Natural killer cell (primary cell): Measurements from ENCODE around the gene ABCA3. TPM values are rescaled to one million over a fixed set of nuclear protein-coding genes. Genes with fewer than 3 reads are reported as not detected.
A peak's percentile ranks its signal among the peaks of the same experiment; 100 is the strongest.

Experiments used
- ATAC-seq, 3 donors: fragments of 150-1000 bp in 2 of 3; fragments of 200-7000 bp in 1 of 3; cut with Tn5 transposase; 1 replicate in 1 of 3; 2 replicates in 2 of 3; pipeline ENCODE4 v1.10.0; 2021; ENCODE audit warnings: mild to moderate bottlenecking in 2 of 3, moderate library complexity in 2 of 3
- DNase-seq, 2 donors: peaks; one replicate each; pipeline versions ENCODE4 v3.0.0 to v3.0.0-alpha.2; 2013 to 2021; ENCODE audit warnings: mixed read lengths in 1 of 2
- H3K27ac ChIP-seq: one replicate; pipeline ENCODE4 v1.5.1; 2013; ENCODE audit warnings: mild to moderate bottlenecking, low read length
- H3K27me3 ChIP-seq: one replicate; pipeline ENCODE4 v1.6.1; 2013; ENCODE audit warnings: low read length; ENCODE audit not compliant: control insufficient read depth, insufficient read depth
- H3K36me3 ChIP-seq: one replicate; pipeline ENCODE4 v1.6.1; 2013; ENCODE audit warnings: low read length; ENCODE audit not compliant: control insufficient read depth, insufficient read depth
- H3K4me1 ChIP-seq: one replicate; pipeline ENCODE4 v1.6.1; 2013; ENCODE audit warnings: low read length; ENCODE audit not compliant: control insufficient read depth, insufficient read depth
- H3K4me3 ChIP-seq: one replicate; pipeline ENCODE4 v1.5.1; 2013; ENCODE audit warnings: low read length
- H3K9me3 ChIP-seq: one replicate; pipeline ENCODE4 v1.6.1; 2013; ENCODE audit warnings: low read length; ENCODE audit not compliant: control insufficient read depth, insufficient read depth
- H3K27ac Mint-ChIP-seq, 2 donors: one replicate each; pipeline ENCODE4 v1.8.0; 2022; ENCODE audit warnings: mild to moderate bottlenecking in 2 of 2, mixed read lengths in 2 of 2, moderate library complexity in 1 of 2
- H3K27me3 Mint-ChIP-seq, 2 donors: one replicate each; pipeline ENCODE4 v1.8.0; 2022; ENCODE audit warnings: low read depth in 2 of 2, mixed read lengths in 2 of 2
- H3K36me3 Mint-ChIP-seq: one replicate; pipeline ENCODE4 v1.8.0; 2022; ENCODE audit warnings: mixed read lengths
- H3K4me1 Mint-ChIP-seq, 2 donors: one replicate each; pipeline ENCODE4 v1.8.0; 2022; ENCODE audit warnings: mixed read lengths in 2 of 2
- H3K4me3 Mint-ChIP-seq: one replicate; pipeline ENCODE4 v1.8.0; 2022; ENCODE audit warnings: mild to moderate bottlenecking, moderate library complexity, mixed read lengths
- H3K9me3 Mint-ChIP-seq, 2 donors: one replicate each; pipeline ENCODE4 v1.8.0; 2022; ENCODE audit warnings: mixed read lengths in 2 of 2
- WGBS: methylation state at CpG from one replicate; pipeline ENCODE4 v1.1.7; 2013; ENCODE audit warnings: missing lambda C conversion rate; ENCODE audit not compliant: insufficient coverage; 5-methylcytosine and 5-hydroxymethylcytosine counted together
- intact Hi-C: fragments of 100-400 bp; cut with micrococcal nuclease; formaldehyde crosslinking; loops from one replicate; pipeline ENCODE4 v1.14.2; 2022
- total RNA-seq, 4 donors: library from RNA; stranded (reverse); fragments of 120-200 nt in 1 of 4; gene quantifications; one replicate each; pipeline versions ENCODE4 v1.2.3 to v1.2.4, GENCODE V29; 2013 to 2022
- TF ChIP-seq, protein P1 (sequence below): fragments of 200-600 bp; IDR thresholded peaks from one replicate; pipeline ENCODE4 v1.8.0; 2022; ENCODE audit warnings: antibody characterized with exemption

The ABCA3 gene
- total RNA-seq, 3 donors from 2014 or later (not counting 1 experiment from before 2014, with no cell fraction given), result 12.2 to 17.5 (median 16.6) TPM

DNA sequence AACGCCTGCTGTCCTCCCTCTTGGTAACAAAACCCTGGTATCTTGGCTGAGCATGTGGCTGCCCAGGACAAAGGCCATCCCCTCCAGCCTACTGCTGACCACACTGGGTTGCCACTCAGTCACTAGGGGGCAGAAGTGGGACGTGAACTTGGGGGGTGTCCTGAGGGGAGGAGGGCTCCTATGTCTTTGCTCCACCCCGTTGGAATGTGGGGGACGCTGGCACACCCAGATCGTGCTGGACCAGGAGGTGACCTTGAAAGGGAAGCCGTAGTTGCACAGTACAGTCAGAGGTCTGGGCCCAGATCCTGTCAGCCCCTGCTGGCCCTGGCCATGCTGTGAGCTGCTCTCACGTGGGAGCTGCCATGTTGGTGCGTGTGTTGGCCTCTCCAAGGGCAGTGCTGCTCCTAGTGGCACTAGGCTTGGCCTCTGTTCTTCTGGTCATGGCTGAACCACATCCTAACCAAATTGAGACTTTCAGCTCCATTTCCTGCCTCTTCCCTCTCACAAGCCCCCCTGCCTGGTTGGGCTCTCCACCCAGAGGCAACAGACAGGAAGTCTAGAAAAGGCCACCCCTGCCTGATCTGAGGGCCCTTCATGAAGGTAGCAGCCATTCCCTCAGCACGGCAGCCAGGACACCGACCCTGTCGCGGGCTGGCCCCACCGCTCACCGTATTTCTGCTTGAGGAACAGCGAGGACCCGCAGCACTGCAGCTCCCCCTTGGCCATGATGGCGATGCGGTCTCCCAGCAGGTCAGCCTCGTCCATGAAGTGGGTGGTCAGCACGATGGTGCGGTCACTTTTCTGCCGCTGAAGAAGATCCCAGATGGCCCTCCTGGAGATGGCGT is 43.6 kb downstream of the ABCA3 start:
- Histone ChIP-seq H3K27me3 (no peaks in the 10 kb centered on the region), H3K4me1 (peaks cover 22% of the 10 kb centered on the region), H3K36me3 (no peaks in the 10 kb centered on the region), H3K27ac (no peak overlapping the region), H3K9me3 (no peaks in the 10 kb centered on the region), H3K4me3 (no peak overlapping the region)
- WGBS, result 86% methylated on average over 23 of the region's 23 CpGs
- ATAC-seq, result peak in 1 of 3 donors; percentile 11
- Mint-ChIP-seq H3K4me3 (no peak overlapping the region), H3K4me1 (peaks cover 7 to 16% of the 10 kb centered on the region in 2 donors), H3K9me3 (no peaks in the 10 kb centered on the region), H3K27ac (no peak overlapping the region), H3K27me3 (no peaks in the 10 kb centered on the region), H3K36me3 (no peaks in the 10 kb centered on the region)
- TF ChIP-seq, protein P1, sequence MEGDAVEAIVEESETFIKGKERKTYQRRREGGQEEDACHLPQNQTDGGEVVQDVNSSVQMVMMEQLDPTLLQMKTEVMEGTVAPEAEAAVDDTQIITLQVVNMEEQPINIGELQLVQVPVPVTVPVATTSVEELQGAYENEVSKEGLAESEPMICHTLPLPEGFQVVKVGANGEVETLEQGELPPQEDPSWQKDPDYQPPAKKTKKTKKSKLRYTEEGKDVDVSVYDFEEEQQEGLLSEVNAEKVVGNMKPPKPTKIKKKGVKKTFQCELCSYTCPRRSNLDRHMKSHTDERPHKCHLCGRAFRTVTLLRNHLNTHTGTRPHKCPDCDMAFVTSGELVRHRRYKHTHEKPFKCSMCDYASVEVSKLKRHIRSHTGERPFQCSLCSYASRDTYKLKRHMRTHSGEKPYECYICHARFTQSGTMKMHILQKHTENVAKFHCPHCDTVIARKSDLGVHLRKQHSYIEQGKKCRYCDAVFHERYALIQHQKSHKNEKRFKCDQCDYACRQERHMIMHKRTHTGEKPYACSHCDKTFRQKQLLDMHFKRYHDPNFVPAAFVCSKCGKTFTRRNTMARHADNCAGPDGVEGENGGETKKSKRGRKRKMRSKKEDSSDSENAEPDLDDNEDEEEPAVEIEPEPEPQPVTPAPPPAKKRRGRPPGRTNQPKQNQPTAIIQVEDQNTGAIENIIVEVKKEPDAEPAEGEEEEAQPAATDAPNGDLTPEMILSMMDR, result no peak
- DNase-seq, result peak in 1 of 2 donors; percentile 28
- intact Hi-C loops, result no loop called here

DNA sequence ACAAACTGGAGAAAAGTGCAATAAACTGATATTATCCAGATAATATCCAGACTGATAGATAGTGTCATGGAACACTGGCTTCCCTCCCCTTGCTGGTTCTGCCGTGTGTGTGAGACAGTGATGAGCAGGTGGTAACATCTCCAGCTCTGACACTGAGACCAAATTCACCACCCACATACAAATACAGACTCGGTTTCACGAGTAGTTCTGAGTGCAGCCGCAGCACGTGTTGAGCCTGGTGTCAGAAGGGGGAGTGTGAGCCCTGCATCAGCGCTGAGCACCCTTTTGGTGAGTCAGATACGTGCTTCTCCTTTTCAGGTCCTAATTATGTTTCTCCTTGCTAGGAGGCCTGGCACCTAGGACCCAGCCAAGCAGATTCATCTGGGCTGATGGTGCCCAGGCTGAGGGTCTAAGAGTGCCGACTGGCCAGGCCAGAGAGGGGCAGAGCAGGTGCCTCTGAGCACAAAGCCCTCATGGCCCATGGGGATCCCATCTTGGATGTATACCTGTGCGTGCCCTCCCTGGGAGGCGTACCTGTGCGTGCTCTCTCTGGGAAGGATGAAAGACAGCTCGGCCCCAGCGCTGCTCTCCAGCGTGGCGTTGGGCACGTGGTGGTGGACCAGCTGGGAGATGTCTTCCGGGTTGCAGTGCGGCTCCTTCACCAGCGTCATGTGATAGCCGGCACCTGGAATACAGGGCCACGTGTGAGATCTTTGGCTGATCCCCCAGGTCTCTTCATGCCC is 45.3 kb downstream of the ABCA3 start:
- ATAC-seq (peak; percentile 74 to 92 (median 87)), DNase-seq (no peak)
- Histone ChIP-seq H3K4me1 (peaks cover 22% of the 10 kb centered on the region), H3K27ac (no peak overlapping the region), H3K36me3 (peaks cover 8% of the 10 kb centered on the region), H3K9me3 (no peaks in the 10 kb centered on the region), H3K4me3 (no peak overlapping the region), H3K27me3 (no peaks in the 10 kb centered on the region)
- Mint-ChIP-seq H3K4me3 (peak overlapping the region; percentile 40), H3K27me3 (no peaks in the 10 kb centered on the region), H3K4me1 (peaks cover 7 to 16% of the 10 kb centered on the region in 2 donors), H3K9me3 (no peaks in the 10 kb centered on the region), H3K36me3 (no peaks in the 10 kb centered on the region), H3K27ac (peak overlapping the region in 1 of 2 donors; percentile 24)
- intact Hi-C loops, result no loop called here
- TF ChIP-seq, protein P1, result no peak
- WGBS, result 85% methylated on average over 20 of the region's 21 CpGs

DNA sequence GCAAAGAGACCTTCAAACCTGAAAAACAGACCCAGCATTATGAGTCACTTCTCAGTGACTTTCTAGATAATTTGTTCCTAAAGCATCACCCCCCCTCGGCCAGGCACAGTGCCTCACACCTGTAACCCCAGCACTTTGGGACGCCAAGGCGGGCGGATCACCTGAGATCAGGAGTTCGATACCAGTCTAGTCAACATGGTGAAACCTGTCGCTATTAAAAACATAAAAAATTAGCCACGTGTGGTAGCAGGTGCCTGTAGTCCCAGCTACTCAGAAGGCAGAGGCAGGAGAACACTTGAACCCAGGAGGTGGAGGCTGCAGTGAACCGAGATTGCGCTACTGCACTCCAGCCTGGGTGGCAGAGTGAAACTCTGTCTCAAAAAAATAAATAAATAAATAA is 48.3 kb downstream of the ABCA3 start:
- DNase-seq, result no peak
- H3K9me3 ChIP-seq, result no peaks in the 10 kb centered on the region
- ATAC-seq, result no peak
- H3K4me3 ChIP-seq, result no peak overlapping the region
- no peaks in the 10 kb centered on the region for H3K27me3 Mint-ChIP-seq
- intact Hi-C loops, result no loop called here
- no peak overlapping the region for H3K4me3 Mint-ChIP-seq
- TF ChIP-seq, protein P1, result no peak
- peaks cover 21% of the 10 kb centered on the region for H3K4me1 ChIP-seq
- H3K4me1 Mint-ChIP-seq, result peaks cover 6 to 14% of the 10 kb centered on the region in 2 donors
- H3K27me3 ChIP-seq, result no peaks in the 10 kb centered on the region
- 92% methylated on average over 9 of the region's 9 CpGs for WGBS
- H3K9me3 Mint-ChIP-seq, result no peaks in the 10 kb centered on the region
- H3K27ac ChIP-seq, result no peak overlapping the region
- H3K36me3 ChIP-seq, result peaks cover 8% of the 10 kb centered on the region
- H3K27ac Mint-ChIP-seq, result no peak overlapping the region
- no peaks in the 10 kb centered on the region for H3K36me3 Mint-ChIP-seq
